Adrenal gland (tissue), 5 donors: ENCODE measurements around the gene FBXO2.

ENCODE experiments used
- CTCF ChIP-seq, 6 experiments: fragments of 450-650 bp in 4 of 6; fragments of 200-600 bp in 2 of 6; sonication (generic) in 1 of 6; IDR thresholded peaks; 1 replicate in 5 of 6; 2 replicates in 1 of 6; pipeline versions ENCODE4 v1.5.1 to v1.8.0; 2016 to 2021; ENCODE audit warnings: antibody characterized with exemption in 6 of 6, mild to moderate bottlenecking in 2 of 6, moderate library complexity in 1 of 6
- POLR2A ChIP-seq, 2 donors: fragments of 450-650 bp; IDR thresholded peaks; one replicate each; pipeline ENCODE4 v1.6.1; 2017; ENCODE audit warnings: antibody characterized with exemption in 2 of 2, mild to moderate bottlenecking in 2 of 2, moderate library complexity in 1 of 2
- donor health status: DM: no; HTN: no; CAD: no.

DNA sequence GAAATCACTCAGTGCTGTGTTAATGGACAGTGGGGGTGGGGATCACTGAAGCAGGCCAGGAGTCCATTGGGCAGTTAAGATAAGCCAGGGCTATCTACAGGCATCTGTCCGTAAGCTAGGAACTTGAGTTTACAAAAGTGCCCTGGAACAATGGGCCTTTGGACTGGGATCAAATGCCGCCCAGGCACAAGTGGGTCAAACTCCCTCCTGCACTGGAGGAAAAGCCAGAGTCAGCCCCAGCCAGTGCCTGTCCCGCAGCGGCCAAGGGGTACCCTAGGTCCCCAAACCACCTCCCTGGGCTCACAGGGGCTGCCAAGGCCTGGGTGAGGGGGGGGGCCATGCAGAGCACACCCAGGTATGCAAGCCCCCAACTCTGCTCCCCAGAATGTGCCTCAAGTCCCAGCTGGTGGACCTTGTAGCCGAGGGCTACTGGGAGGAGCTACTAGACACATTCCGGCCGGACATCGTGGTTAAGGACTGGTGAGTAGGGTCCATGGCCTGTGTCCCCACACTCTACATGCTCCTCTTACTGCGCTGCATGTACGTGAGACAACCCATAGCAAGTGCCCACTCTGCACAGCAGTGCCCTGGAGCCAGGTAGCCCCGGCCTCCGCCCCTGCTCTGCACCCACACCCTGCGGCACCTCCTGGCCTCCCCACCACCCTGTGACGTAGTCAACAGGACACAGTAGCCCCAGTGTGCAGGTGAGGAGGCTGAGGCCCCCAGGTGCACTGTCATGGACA is 17.5 kb upstream of the FBXO2 start:
- TF ChIP-seq POLR2A (IDR thresholded peaks at IDR 0.05) (no peak), CTCF (IDR thresholded peaks at IDR 0.05) (no peak)
